Kidney (tissue), 14 donors: Measurements from ENCODE around the gene XPO1. TPM values are rescaled to one million over a fixed set of nuclear protein-coding genes. Genes with fewer than 3 reads are reported as not detected.
"Not testable (repeated sequence)": the region's sequence is repeated elsewhere in the genome, so short reads cannot be mapped to it uniquely, and the experiment has no call there.

Experiments used
- DNase-seq, 5 donors: peaks; one replicate each; pipeline ENCODE4 v3.0.0-alpha.2; 2013 to 2020
- FAIRE-seq: peaks from 2 replicates; lab custom pipeline; 2012; peaks lifted over from hg19 to GRCh38; lab: Jason Lieb, UNC
- H3K27ac ChIP-seq, 2 donors: one replicate each; pipeline ENCODE4 v1.7.0; 2013; ENCODE audit warnings: low read depth in 2 of 2, low read length in 2 of 2, inconsistent platforms in 1 of 2
- H3K27me3 ChIP-seq: one replicate; pipeline ENCODE4 v1.7.1; 2013; ENCODE audit warnings: low read length, inconsistent platforms; ENCODE audit not compliant: control insufficient read depth, insufficient read depth
- H3K36me3 ChIP-seq, 3 donors: one replicate each; pipeline versions ENCODE4 v1.7.0 to v1.7.1; 2013; ENCODE audit warnings: low read length in 3 of 3, control low read depth in 1 of 3, inconsistent platforms in 1 of 3; ENCODE audit not compliant: insufficient read depth in 3 of 3, control insufficient read depth in 2 of 3
- H3K4me1 ChIP-seq, 3 donors: one replicate each; pipeline versions ENCODE4 v1.7.0 to v1.7.1; 2013; ENCODE audit warnings: low read length in 3 of 3, inconsistent platforms in 1 of 3, low read depth in 1 of 3; ENCODE audit not compliant: control insufficient read depth in 2 of 3, insufficient read depth in 2 of 3
- H3K4me3 ChIP-seq, 3 donors: one replicate each; pipeline versions ENCODE4 v1.7.0 to v1.8.1; 2013; ENCODE audit warnings: low read length in 3 of 3, control low read depth in 1 of 3, inconsistent platforms in 1 of 3
- H3K9ac ChIP-seq, 3 donors: one replicate each; pipeline versions ENCODE4 v1.7.0 to v1.7.1; 2013; ENCODE audit warnings: low read length in 3 of 3, control low read depth in 1 of 3, inconsistent platforms in 1 of 3
- H3K9me3 ChIP-seq, 3 donors: one replicate each; pipeline versions ENCODE4 v1.7.0 to v1.7.1; 2013; ENCODE audit warnings: low read length in 3 of 3, control low read depth in 1 of 3, inconsistent platforms in 1 of 3; ENCODE audit not compliant: control insufficient read depth in 2 of 3, insufficient read depth in 1 of 3
- CTCF ChIP-seq: IDR thresholded peaks from 3 replicates; pipeline ENCODE4 v1.5.1; 2012; ENCODE audit warnings: mild to moderate bottlenecking, moderate library complexity, borderline replicate concordance; ENCODE audit not compliant: insufficient read depth; ENCODE audit errors: extremely low read depth
- intact Hi-C: fragments of 100-400 bp; cut with DNase I; formaldehyde crosslinking; loops from one replicate; pipeline ENCODE4 v1.11.1; 2022
- polyA plus RNA-seq: library from polyadenylated mRNA; stranded (reverse); fragments of 350-450 nt; fragmentation: Illumina TruSeq; extraction: RNeasy Lipid Tissue Mini Kit (QIAGEN cat#74804); gene quantifications from one replicate; pipeline ENCODE4 v1.2.3, GENCODE V29; 2014; ENCODE audit warnings: low read depth, low replicate concordance; ENCODE audit not compliant: insufficient read depth
- total RNA-seq: library from RNA; stranded (reverse); fragmentation: NEBNext Ultra II Directional; extraction: Animal tissue kit (Norgen Biotek cat#: 25700); gene quantifications from one replicate; pipeline ENCODE4 v1.2.1, GENCODE V29; 2021
- donor health status: control.
- donor health status: control.
- donor health status: control.
- donor health status: control.
- donor health status: control.
- donor health status: DM: yes; HTN: yes; CAD: no.
- donor health status: Normal renal cell carcinoma (clear cell type).

The XPO1 gene
- total and polyA plus RNA-seq, 2 donors from 2014 or later = 37.8 to 117 TPM

- DNase-seq (no peak), FAIRE-seq (no peak)
- Histone ChIP-seq H3K4me3 (no peak overlapping the region), H3K36me3 (peaks cover 38 to 74% (median 47%) of the 10 kb centered on the region in 3 donors), H3K9ac (no peak overlapping the region), H3K4me1 (no peaks in the 10 kb centered on the region), H3K27ac (no peak overlapping the region), H3K27me3 (no peaks in the 10 kb centered on the region), H3K9me3 (no peaks in the 10 kb centered on the region)
- no peak for TF ChIP-seq CTCF
- intact Hi-C loops = no loop called here
Observed at GRCh38 chr2:61493523-61493942, 44.6 kb downstream of the XPO1 start.

GRCh38 chr2:61492476-61492875, 45.7 kb downstream of the XPO1 start:
- no peak for DNase-seq
- intact Hi-C loops = no loop called here
- H3K4me1 ChIP-seq = no peaks in the 10 kb centered on the region
- FAIRE-seq = no peak
- H3K9me3 ChIP-seq = no peaks in the 10 kb centered on the region
- no peak for TF ChIP-seq CTCF
- no peak overlapping the region for H3K4me3 ChIP-seq
- H3K9ac ChIP-seq = no peak overlapping the region
- H3K27ac ChIP-seq = no peak overlapping the region
- peaks cover 36 to 74% (median 47%) of the 10 kb centered on the region in 3 donors for H3K36me3 ChIP-seq
- no peaks in the 10 kb centered on the region for H3K27me3 ChIP-seq

GRCh38 chr2:61485281-61485680, 52.9 kb downstream of the XPO1 start:
- intact Hi-C loops = no loop called here
- Histone ChIP-seq H3K4me1 (no peaks in the 10 kb centered on the region), H3K4me3 (no peak overlapping the region), H3K9ac (no peak overlapping the region), H3K36me3 (peaks cover 13 to 67% (median 21%) of the 10 kb centered on the region in 3 donors), H3K9me3 (no peaks in the 10 kb centered on the region), H3K27me3 (no peaks in the 10 kb centered on the region), H3K27ac (no peak overlapping the region)
- FAIRE-seq (no peak), DNase-seq (no peak)
- no peak for TF ChIP-seq CTCF

GRCh38 chr2:61478086-61478485, 60.1 kb downstream of the XPO1 start:
- Histone ChIP-seq H3K4me1 (no peaks in the 10 kb centered on the region), H3K4me3 (no peak overlapping the region), H3K27me3 (no peaks in the 10 kb centered on the region), H3K9ac (no peak overlapping the region), H3K9me3 (no peaks in the 10 kb centered on the region), H3K27ac (no peak overlapping the region), H3K36me3 (peaks cover 6 to 22% (median 15%) of the 10 kb centered on the region in 3 donors)
- DNase-seq (no peak), FAIRE-seq (no peak)
- intact Hi-C loops = no loop called here
- no peak for TF ChIP-seq CTCF

GRCh38 chr2:61476929-61477589, 61.1 kb downstream of the XPO1 start:
- FAIRE-seq, intact Hi-C loops: not testable (repeated sequence)

More at GRCh38 chr2:61476929-61477589, 61.1 kb downstream of the XPO1 start:
- H3K27ac ChIP-seq, DNase-seq, H3K9me3 ChIP-seq, H3K9ac ChIP-seq, H3K4me1 ChIP-seq, H3K27me3 ChIP-seq, H3K4me3 ChIP-seq: not testable (repeated sequence)
- peaks cover 4 to 14% (median 10%) of the 10 kb centered on the region in 3 donors for H3K36me3 ChIP-seq
